Activated CD4-positive, alpha-beta T cell treated with anti-CD3 and anti-CD28 coated beads, Interleukin-2, amount 10 ng/mL, durations not matched to agents 7 days and 5 days (primary cell): Measurements from ENCODE around the gene LUZP4. TPM values are rescaled to one million over a fixed set of nuclear protein-coding genes. Genes with fewer than 3 reads are reported as not detected.
"Not testable (repeated sequence)": the region's sequence is repeated elsewhere in the genome, so short reads cannot be mapped to it uniquely, and the experiment has no call there.

Experiments
- CTCF ChIA-PET: fragments of 350-600 bp; sonication (Branson Sonifier 250); formaldehyde crosslinking; loops from one replicate; lab custom pipeline; 2021; ENCODE audit warnings: antibody characterized with exemption; lab: Charles Lee
- POLR2A ChIA-PET: fragments of 350-600 bp; sonication (Branson Sonifier 250); formaldehyde crosslinking; loops from one replicate; lab custom pipeline; 2021; ENCODE audit warnings: antibody characterized with exemption; lab: Charles Lee
- DNase-seq: peaks from one replicate; pipeline ENCODE4 v3.0.0-alpha.2; 2020
- H3K27ac Mint-ChIP-seq: one replicate; pipeline ENCODE4 v1.8.0; 2021; ENCODE audit warnings: mild to moderate bottlenecking, moderate library complexity, mixed read lengths
- H3K27me3 Mint-ChIP-seq: one replicate; pipeline ENCODE4 v1.8.0; 2021; ENCODE audit warnings: mixed read lengths
- H3K36me3 Mint-ChIP-seq: one replicate; pipeline ENCODE4 v1.8.0; 2021; ENCODE audit warnings: low read depth, mixed read lengths
- H3K4me1 Mint-ChIP-seq: one replicate; pipeline ENCODE4 v1.8.0; 2021; ENCODE audit warnings: mixed read lengths
- H3K4me3 Mint-ChIP-seq: one replicate; pipeline ENCODE4 v1.8.0; 2021; ENCODE audit warnings: mild to moderate bottlenecking, moderate library complexity, mixed read lengths
- H3K9me3 Mint-ChIP-seq: one replicate; pipeline ENCODE4 v1.8.0; 2021; ENCODE audit warnings: mixed read lengths
- total RNA-seq, 2 experiments: library from RNA; stranded (reverse); gene quantifications; one replicate each; pipeline ENCODE4 v1.2.3, GENCODE V29; 2021

The LUZP4 gene
- total RNA-seq, 2 experiments from 2014 or later: not detected

DNA sequence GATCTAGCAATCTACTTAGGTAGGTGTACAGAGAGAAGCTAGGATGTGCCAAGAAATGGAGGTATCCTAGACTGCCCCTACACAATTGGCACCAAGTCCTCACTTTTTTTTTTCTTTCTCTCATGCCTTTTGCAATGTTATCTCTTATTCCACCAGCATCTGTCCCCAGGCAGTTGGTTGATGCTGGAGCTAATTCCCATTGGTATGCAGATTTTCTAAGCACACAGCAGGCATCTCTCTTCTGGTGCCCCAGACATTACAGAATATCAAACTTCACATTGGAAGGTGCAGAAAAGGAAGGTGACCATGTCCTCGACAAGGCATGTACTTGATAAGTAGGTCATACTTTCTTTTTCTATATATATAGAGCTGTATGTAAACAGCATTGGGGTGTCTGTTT is 21.6 kb downstream of the LUZP4 start:
- no peak for DNase-seq
- Mint-ChIP-seq H3K4me3 (no peak overlapping the region), H3K27me3 (no peaks in the 10 kb centered on the region), H3K4me1 (no peaks in the 10 kb centered on the region), H3K27ac (no peak overlapping the region), H3K36me3 (no peaks in the 10 kb centered on the region), H3K9me3 (no peaks in the 10 kb centered on the region)
- POLR2A ChIA-PET: no interaction called here
- CTCF ChIA-PET: no interaction called here

- Mint-ChIP-seq H3K27me3 (no peaks in the 10 kb centered on the region), H3K36me3 (no peaks in the 10 kb centered on the region), H3K9me3 (no peaks in the 10 kb centered on the region), H3K4me3 (no peak overlapping the region), H3K27ac (no peak overlapping the region), H3K4me1 (no peaks in the 10 kb centered on the region)
- CTCF ChIA-PET: no interaction called here
- no peak for DNase-seq
- POLR2A ChIA-PET: no interaction called here
Measured at GRCh38 chrX:115311601-115312001, 22.1 kb downstream of the LUZP4 start.

DNA sequence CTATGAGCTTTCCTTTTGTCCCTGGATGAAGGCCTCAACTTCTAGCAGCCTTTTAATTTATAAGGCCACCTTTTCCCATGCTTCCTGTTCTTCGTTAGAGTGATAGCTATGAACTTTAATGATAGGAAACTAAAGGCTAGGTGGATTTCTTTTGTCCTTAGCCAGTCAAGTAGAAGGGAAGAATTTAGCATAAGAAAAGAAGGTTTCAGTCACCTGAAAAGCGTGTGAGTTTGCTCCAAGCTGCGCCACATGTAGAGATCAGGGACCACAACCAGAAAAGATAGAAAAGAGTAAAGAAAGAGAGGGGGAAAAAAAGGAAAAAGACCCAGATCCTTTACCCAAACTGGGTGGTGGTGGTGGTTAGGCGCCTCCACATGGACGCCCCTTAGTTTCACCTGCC is 28.6 kb downstream of the LUZP4 start:
- ChIA-PET POLR2A (no interaction called here), CTCF (no interaction called here)
- DNase-seq: no peak
- no peak overlapping the region for H3K4me3 Mint-ChIP-seq
- no peaks in the 10 kb centered on the region for H3K36me3 Mint-ChIP-seq
- H3K4me1 Mint-ChIP-seq: no peaks in the 10 kb centered on the region
- no peak overlapping the region for H3K27ac Mint-ChIP-seq
- H3K9me3 Mint-ChIP-seq: no peaks in the 10 kb centered on the region
- no peaks in the 10 kb centered on the region for H3K27me3 Mint-ChIP-seq

DNA sequence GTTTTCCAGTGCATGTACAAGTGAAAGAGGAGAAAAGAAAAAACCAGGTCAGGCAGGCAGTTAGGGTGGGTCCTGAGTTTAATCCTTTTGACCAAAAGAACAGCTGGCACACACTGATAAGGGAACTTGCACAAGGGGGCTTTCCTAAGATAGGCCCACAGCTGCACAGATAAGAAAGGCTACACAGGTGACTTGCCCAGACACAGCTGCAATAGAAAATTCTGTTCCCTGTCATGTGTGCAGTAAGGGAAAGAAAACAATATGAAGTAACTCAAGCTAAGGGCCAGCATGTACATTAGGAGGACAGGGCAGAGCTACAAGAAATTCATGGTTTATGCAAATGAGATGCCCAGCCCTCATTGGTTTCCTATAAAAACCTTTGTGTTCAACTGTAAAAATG is 32.9 kb downstream of the LUZP4 start:
- Mint-ChIP-seq H3K9me3 (no peaks in the 10 kb centered on the region), H3K27ac (no peak overlapping the region), H3K4me1 (no peaks in the 10 kb centered on the region), H3K4me3 (no peak overlapping the region), H3K36me3 (no peaks in the 10 kb centered on the region), H3K27me3 (no peaks in the 10 kb centered on the region)
- ChIA-PET CTCF (no interaction called here), POLR2A (no interaction called here)
- DNase-seq: no peak

GRCh38 chrX:115324194-115324593 is 34.7 kb downstream of the LUZP4 start:
- Mint-ChIP-seq H3K27ac (no peak overlapping the region), H3K36me3 (no peaks in the 10 kb centered on the region), H3K27me3 (no peaks in the 10 kb centered on the region), H3K9me3 (no peaks in the 10 kb centered on the region), H3K4me3 (no peak overlapping the region), H3K4me1 (no peaks in the 10 kb centered on the region)
- ChIA-PET CTCF (no interaction called here), POLR2A (no interaction called here)
- no peak for DNase-seq

GRCh38 chrX:115329282-115329681 is 39.8 kb downstream of the LUZP4 start:
- POLR2A ChIA-PET, H3K9me3 Mint-ChIP-seq, DNase-seq: not testable (repeated sequence)

DNA sequence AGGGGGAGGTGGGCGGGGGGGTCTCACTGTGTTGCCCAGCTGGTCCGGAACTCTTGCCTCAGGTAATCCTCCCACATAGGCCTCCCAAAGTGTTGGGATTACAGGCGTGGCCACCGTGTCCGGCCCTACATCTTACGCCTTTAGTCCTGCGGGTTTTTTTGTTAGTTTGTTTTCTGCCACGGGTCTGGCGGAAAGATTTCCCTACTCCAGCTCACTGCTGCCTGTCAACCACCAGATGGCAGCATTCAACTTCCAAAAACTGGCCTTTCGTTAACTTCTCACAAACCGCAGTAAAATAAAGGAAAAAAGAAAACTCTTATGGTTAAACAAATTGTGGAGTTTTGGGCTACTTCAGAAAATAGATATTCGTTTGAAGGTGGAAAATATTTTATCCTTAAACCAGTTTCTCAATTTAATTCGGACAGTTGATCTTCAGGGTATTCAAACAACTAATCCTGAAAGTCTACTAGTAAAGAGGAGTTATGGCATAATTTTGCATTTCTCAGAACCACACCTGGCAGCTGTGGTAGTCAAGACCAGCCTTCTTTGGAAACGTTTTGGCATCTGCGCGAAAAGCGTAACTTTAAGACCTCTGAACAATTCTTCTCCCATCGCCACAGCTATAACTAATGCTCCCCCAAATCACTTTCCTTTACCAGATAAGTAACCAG is 41.1 kb downstream of the LUZP4 start:
- no peaks in the 10 kb centered on the region for H3K4me1 Mint-ChIP-seq
- no peak overlapping the region for H3K4me3 Mint-ChIP-seq
- H3K36me3 Mint-ChIP-seq: no peaks in the 10 kb centered on the region
- H3K27me3 Mint-ChIP-seq: no peaks in the 10 kb centered on the region
- POLR2A ChIA-PET: no interaction called here
- H3K27ac Mint-ChIP-seq: no peak overlapping the region
- no peaks in the 10 kb centered on the region for H3K9me3 Mint-ChIP-seq
- DNase-seq: peak; percentile 8
- CTCF ChIA-PET: interaction anchor here (1.0 to 1.4 kb wide), 2 partner anchors 311 to 315 kb away, joined by 3 read pairs; no protein-coding TSS in a partner anchor

More at GRCh38 chrX:115329282-115329681, 39.8 kb downstream of the LUZP4 start:
- H3K4me1 Mint-ChIP-seq, H3K4me3 Mint-ChIP-seq, H3K27ac Mint-ChIP-seq, H3K36me3 Mint-ChIP-seq, H3K27me3 Mint-ChIP-seq: not testable (repeated sequence)
- CTCF ChIA-PET: interaction anchor here (0.6 kb wide), 1 partner anchor 82 kb away, joined by 3 read pairs; no protein-coding TSS in a partner anchor

DNA sequence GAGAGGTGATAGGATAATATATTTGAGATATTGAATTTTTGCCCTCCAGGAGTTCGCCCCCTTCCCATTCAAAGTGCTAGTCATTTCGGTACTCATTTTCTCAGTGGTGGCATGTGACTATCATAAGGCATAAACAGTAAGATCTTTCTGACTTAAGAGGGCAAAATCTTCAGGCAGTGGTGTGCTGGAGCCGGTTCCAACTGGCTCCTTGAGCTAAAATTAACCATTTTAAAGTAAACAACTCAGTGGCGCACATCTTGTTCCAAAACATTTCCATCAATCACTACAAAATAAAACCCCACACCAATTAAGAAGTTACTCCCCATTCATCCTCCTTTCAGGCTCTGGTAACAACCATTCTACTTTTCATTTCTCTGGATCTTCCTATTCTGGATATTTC is 43.3 kb downstream of the LUZP4 start:
- no peaks in the 10 kb centered on the region for H3K27me3 Mint-ChIP-seq
- H3K27ac Mint-ChIP-seq: no peak overlapping the region
- H3K4me3 Mint-ChIP-seq: no peak overlapping the region
- H3K4me1 Mint-ChIP-seq: no peaks in the 10 kb centered on the region
- POLR2A ChIA-PET: no interaction called here
- CTCF ChIA-PET: interaction anchor here (1.4 kb wide), 1 partner anchor 9 kb away, joined by 3 read pairs; no protein-coding TSS in a partner anchor
- no peaks in the 10 kb centered on the region for H3K9me3 Mint-ChIP-seq
- H3K36me3 Mint-ChIP-seq: no peaks in the 10 kb centered on the region
- no peak for DNase-seq

GRCh38 chrX:115333446-115333845 is 43.9 kb downstream of the LUZP4 start:
- ChIA-PET CTCF (interaction anchor here (1.4 kb wide), 1 partner anchor 9 kb away, joined by 3 read pairs; no protein-coding TSS in a partner anchor), POLR2A (no interaction called here)
- Mint-ChIP-seq H3K27ac (no peak overlapping the region), H3K4me3 (no peak overlapping the region), H3K9me3 (no peaks in the 10 kb centered on the region), H3K36me3 (no peaks in the 10 kb centered on the region), H3K27me3 (no peaks in the 10 kb centered on the region), H3K4me1 (no peaks in the 10 kb centered on the region)
- no peak for DNase-seq

DNA sequence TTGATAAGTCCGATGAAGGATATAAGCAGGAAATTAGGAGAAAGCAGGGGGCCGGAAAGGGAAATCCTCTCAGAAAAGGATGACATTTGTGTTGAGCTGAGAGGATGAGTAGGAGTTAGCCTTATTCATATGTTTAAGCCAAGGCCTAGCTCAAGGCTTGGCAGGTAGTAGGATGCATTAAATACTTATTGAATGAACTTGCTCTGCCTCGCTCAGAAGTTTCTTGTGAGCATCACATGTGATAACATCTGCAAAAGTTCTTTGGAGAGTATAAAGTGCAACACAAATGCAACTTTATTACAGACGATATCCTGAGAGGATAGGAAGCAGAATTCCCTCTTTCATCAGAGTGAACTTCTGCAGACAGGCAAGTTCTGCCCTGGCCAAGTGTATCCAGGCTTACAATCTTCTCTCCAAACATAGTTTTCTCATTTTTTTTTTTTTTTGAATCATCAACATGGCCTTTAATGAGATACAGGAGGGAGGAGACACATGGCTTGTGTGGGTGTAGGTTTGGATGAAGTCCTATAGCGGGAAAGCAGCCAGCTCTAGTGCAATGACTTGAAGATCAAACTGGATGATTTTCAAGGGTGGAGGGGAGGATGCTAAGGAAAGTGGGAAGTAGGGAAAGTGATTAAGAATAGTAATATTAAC is 48.1 kb downstream of the LUZP4 start:
- H3K4me3 Mint-ChIP-seq: no peak overlapping the region
- POLR2A ChIA-PET: no interaction called here
- no peaks in the 10 kb centered on the region for H3K27me3 Mint-ChIP-seq
- no peak for DNase-seq
- no peak overlapping the region for H3K27ac Mint-ChIP-seq
- H3K9me3 Mint-ChIP-seq: no peaks in the 10 kb centered on the region
- no peaks in the 10 kb centered on the region for H3K4me1 Mint-ChIP-seq
- H3K36me3 Mint-ChIP-seq: no peaks in the 10 kb centered on the region
- CTCF ChIA-PET: interaction anchor here (1.0 kb wide), 1 partner anchor 305 kb away, joined by 5 read pairs; no protein-coding TSS in a partner anchor

DNA sequence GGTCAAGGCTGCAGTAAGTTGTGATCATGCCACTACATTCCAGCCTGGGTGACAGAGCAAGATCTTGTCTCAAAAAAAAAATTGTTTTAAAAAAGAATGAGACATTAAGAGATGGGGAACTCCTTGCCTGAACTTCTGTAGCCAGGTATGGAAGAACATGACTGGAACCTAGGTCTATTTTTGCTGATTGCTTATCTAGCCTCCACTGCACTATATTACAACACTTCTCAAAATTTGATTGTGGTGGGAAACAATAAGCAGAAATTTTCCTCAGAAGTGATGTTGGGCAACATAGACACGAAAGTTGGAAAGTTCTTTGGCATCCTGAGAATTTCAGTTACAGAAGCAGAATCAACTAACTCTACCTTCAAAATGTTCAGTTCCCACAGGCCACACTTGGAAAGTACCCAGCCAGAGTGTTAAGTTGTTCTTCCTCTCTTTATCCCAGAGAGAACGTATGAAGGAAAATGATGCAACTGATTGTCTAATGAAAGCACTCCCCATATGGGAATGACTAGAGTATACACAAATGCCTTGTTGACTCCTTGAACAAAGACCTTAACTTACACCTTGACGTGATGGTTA is 50.0 kb downstream of the LUZP4 start:
- Mint-ChIP-seq H3K4me3 (no peak overlapping the region), H3K36me3 (no peaks in the 10 kb centered on the region), H3K9me3 (no peaks in the 10 kb centered on the region), H3K27ac (no peak overlapping the region), H3K27me3 (no peaks in the 10 kb centered on the region), H3K4me1 (no peaks in the 10 kb centered on the region)
- ChIA-PET CTCF (no interaction called here), POLR2A (no interaction called here)
- DNase-seq: no peak

DNA sequence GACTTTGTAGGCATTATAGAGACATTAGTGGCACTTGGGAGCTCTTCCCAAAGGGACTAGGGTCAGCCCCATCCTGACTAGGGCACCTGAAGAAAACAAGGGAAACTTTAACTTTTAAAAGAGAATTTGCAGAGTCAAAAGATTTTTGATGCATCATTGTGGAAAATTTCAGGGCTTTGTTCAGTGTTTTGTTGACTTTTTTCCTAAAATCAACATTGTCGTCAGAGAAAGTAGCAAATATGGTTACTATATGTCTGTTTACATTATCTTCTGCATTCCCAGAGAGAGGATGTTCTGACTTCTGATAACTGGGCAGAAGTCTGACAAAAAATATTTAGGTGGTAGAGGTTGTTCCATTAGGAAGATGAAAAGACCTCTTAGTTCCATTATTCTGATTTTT is 51.9 kb downstream of the LUZP4 start:
- POLR2A ChIA-PET: no interaction called here
- H3K27me3 Mint-ChIP-seq: no peaks in the 10 kb centered on the region
- DNase-seq: no peak
- no peaks in the 10 kb centered on the region for H3K9me3 Mint-ChIP-seq
- H3K4me1 Mint-ChIP-seq: no peaks in the 10 kb centered on the region
- CTCF ChIA-PET: interaction anchor here (1.2 kb wide), 1 partner anchor 9 kb away, joined by 3 read pairs; no protein-coding TSS in a partner anchor
- no peak overlapping the region for H3K4me3 Mint-ChIP-seq
- no peak overlapping the region for H3K27ac Mint-ChIP-seq
- no peaks in the 10 kb centered on the region for H3K36me3 Mint-ChIP-seq

DNA sequence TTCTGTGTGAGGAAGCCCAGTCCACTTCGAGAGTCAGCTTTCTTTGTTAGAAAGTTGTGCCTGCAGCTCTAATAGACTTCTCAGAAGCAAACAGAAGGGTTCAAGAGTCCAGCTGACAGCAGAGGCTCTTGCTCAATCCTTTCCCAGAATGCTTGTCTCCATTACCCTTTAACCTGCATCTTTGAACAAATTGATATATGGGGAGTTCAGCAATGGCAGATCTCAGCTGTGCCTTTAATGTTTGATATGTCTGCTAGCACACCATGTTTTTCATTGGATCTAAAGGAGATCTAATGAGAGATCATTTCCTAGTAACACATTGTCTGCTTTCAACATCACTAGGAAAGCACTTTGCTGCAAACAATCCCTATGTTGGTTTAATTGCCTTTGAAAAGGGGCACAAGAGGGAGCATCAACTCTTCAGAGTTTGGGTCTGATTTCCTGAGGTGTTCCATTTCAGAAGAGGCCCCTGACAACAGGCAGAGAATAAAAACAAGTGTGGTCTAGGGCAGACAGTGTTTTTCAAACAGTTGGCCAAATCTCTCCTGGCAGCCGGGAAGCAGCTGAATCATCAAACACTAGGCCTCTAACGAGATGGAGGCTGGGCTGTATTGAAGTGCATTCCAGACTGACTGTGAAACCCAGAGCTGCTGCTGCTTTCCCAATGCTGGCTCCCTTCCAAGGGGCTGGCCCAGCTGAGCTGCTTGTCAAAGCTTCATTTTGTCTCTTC is 55.5 kb downstream of the LUZP4 start:
- DNase-seq: no peak
- Mint-ChIP-seq H3K36me3 (no peaks in the 10 kb centered on the region), H3K9me3 (no peaks in the 10 kb centered on the region), H3K4me3 (no peak overlapping the region), H3K27me3 (no peaks in the 10 kb centered on the region), H3K4me1 (no peaks in the 10 kb centered on the region), H3K27ac (no peak overlapping the region)
- ChIA-PET CTCF (no interaction called here), POLR2A (no interaction called here)
